Endodermal cell (in vitro differentiated cells): ENCODE data around the gene LRBA. TPM values are rescaled to one million over a fixed set of nuclear protein-coding genes. Genes with fewer than 3 reads are reported as not detected.

Experiments used
- DNase-seq: peaks from one replicate; pipeline ENCODE4 v3.0.0-alpha.2; 2017
- H3K27ac ChIP-seq: 2 replicates; pipeline ENCODE4 v1.5.1; 2013; ENCODE audit warnings: mild to moderate bottlenecking, low read depth, low read length, moderate library complexity
- H3K27me3 ChIP-seq: 2 replicates; pipeline ENCODE4 v1.6.1; 2013; ENCODE audit warnings: mild to moderate bottlenecking, low read length, moderate library complexity; ENCODE audit not compliant: insufficient read depth, control insufficient read depth, poor library complexity, severe bottlenecking
- H3K36me3 ChIP-seq: 2 replicates; pipeline ENCODE4 v1.7.0; 2013; ENCODE audit warnings: mild to moderate bottlenecking, low read length, moderate library complexity; ENCODE audit not compliant: control insufficient read depth, insufficient read depth
- H3K4me1 ChIP-seq: one replicate; pipeline ENCODE4 v1.7.0; 2013; ENCODE audit warnings: low read length; ENCODE audit not compliant: control insufficient read depth, insufficient read depth
- H3K4me3 ChIP-seq: 2 replicates; pipeline ENCODE4 v1.5.1; 2013; ENCODE audit warnings: mild to moderate bottlenecking, low read length, moderate library complexity
- H3K9ac ChIP-seq: 2 replicates; pipeline ENCODE4 v1.6.1; 2013; ENCODE audit warnings: mild to moderate bottlenecking, low read length, moderate library complexity; ENCODE audit not compliant: poor library complexity, severe bottlenecking; ENCODE audit errors: extremely low read depth
- H3K9me3 ChIP-seq: 2 replicates; pipeline ENCODE4 v1.6.1; 2013; ENCODE audit warnings: mild to moderate bottlenecking, low read length, moderate library complexity; ENCODE audit not compliant: control insufficient read depth
- H3K27ac Mint-ChIP-seq: 2 replicates; pipeline ENCODE4 v1.8.0; 2020; ENCODE audit warnings: mixed read lengths
- H3K27me3 Mint-ChIP-seq: 2 replicates; pipeline ENCODE4 v1.8.0; 2021; ENCODE audit warnings: mild to moderate bottlenecking, mixed read lengths; ENCODE audit not compliant: insufficient read depth
- H3K36me3 Mint-ChIP-seq: 2 replicates; pipeline ENCODE4 v1.8.0; 2020; ENCODE audit warnings: low read depth, mixed read lengths
- H3K4me1 Mint-ChIP-seq: 2 replicates; pipeline ENCODE4 v1.8.0; 2020; ENCODE audit warnings: mixed read lengths
- H3K4me3 Mint-ChIP-seq: 2 replicates; pipeline ENCODE4 v1.8.0; 2020; ENCODE audit warnings: mild to moderate bottlenecking, moderate library complexity, mixed read lengths
- H3K9me3 Mint-ChIP-seq: 2 replicates; pipeline ENCODE4 v1.8.0; 2020; ENCODE audit warnings: mild to moderate bottlenecking, mixed read lengths
- CTCF ChIP-seq: fragments of 200-600 bp; sonication (generic); conservative IDR thresholded peaks from 2 replicates; pipeline ENCODE4 v1.5.0; 2021; ENCODE audit warnings: antibody characterized with exemption, mild to moderate bottlenecking
- WGBS, 2 experiments: methylation state at CpG; one replicate each; pipeline versions ENCODE4 v1.1.5 to v1.1.7; 2013; ENCODE audit warnings: missing lambda C conversion rate in 2 of 2, mixed read lengths in 1 of 2; ENCODE audit not compliant: insufficient coverage in 1 of 2, insufficient read length in 1 of 2; 5-methylcytosine and 5-hydroxymethylcytosine counted together
- total RNA-seq, 2 donors: library from RNA; stranded (reverse); fragmentation: NEBNext Ultra II Directional in 1 of 2; extraction: Animal tissue kit (Norgen Biotek cat#: 25700) in 1 of 2; gene quantifications; 2 replicates in 1 of 2; 3 replicates in 1 of 2; pipeline ENCODE4 v1.2.1, GENCODE V29; 2021

Gene LRBA
- total RNA-seq, 2 donors from 2014 or later = 77.3 to 95.9 TPM

- H3K27ac Mint-ChIP-seq = no peak overlapping the region
- no peak for TF ChIP-seq CTCF
- H3K4me1 Mint-ChIP-seq = peaks cover 5% of the 10 kb centered on the region
- Histone ChIP-seq H3K9ac (no peak overlapping the region), H3K4me3 (no peak overlapping the region), H3K27me3 (no peaks in the 10 kb centered on the region), H3K9me3 (no peaks in the 10 kb centered on the region), H3K4me1 (no peaks in the 10 kb centered on the region), H3K36me3 (peaks cover 3% of the 10 kb centered on the region), H3K27ac (no peak overlapping the region)
- H3K4me3 Mint-ChIP-seq = no peak overlapping the region
- H3K27me3 Mint-ChIP-seq = no peaks in the 10 kb centered on the region
- no peak for DNase-seq
- peaks cover 3% of the 10 kb centered on the region for H3K36me3 Mint-ChIP-seq
- 87 to 100% methylated on average over 1 to 3 of the region's 3 CpGs for WGBS, 2 experiments
- no peaks in the 10 kb centered on the region for H3K9me3 Mint-ChIP-seq
Observed at GRCh38 chr4:150337734-150338133, 677.4 kb downstream of the LRBA start.

GRCh38 chr4:150336676-150337412 is 678.2 kb downstream of the LRBA start:
- H3K4me1 Mint-ChIP-seq = peaks cover 5% of the 10 kb centered on the region
- DNase-seq = no peak
- H3K4me1 ChIP-seq = no peaks in the 10 kb centered on the region
- no peaks in the 10 kb centered on the region for H3K27me3 Mint-ChIP-seq
- no peak overlapping the region for H3K4me3 ChIP-seq
- no peaks in the 10 kb centered on the region for H3K27me3 ChIP-seq
- no peak overlapping the region for H3K4me3 Mint-ChIP-seq
- no peaks in the 10 kb centered on the region for H3K9me3 Mint-ChIP-seq
- H3K36me3 ChIP-seq = peaks cover 3% of the 10 kb centered on the region
- no peak overlapping the region for H3K27ac Mint-ChIP-seq
- no peak for TF ChIP-seq CTCF
- WGBS, 2 experiments = 96 to 97% methylated on average over 3 to 4 of the region's 5 CpGs
- no peak overlapping the region for H3K27ac ChIP-seq
- peaks cover 3% of the 10 kb centered on the region for H3K36me3 Mint-ChIP-seq
- no peaks in the 10 kb centered on the region for H3K9me3 ChIP-seq
- no peak overlapping the region for H3K9ac ChIP-seq

- no peak for TF ChIP-seq CTCF
- no peaks in the 10 kb centered on the region for H3K9me3 ChIP-seq
- Mint-ChIP-seq H3K36me3 (no peaks in the 10 kb centered on the region), H3K27ac (no peak overlapping the region), H3K9me3 (no peaks in the 10 kb centered on the region), H3K27me3 (no peaks in the 10 kb centered on the region), H3K4me3 (no peak overlapping the region), H3K4me1 (peaks cover 11% of the 10 kb centered on the region)
- no peaks in the 10 kb centered on the region for H3K36me3 ChIP-seq
- peaks cover 2% of the 10 kb centered on the region for H3K4me1 ChIP-seq
- no peak overlapping the region for H3K9ac ChIP-seq
- no peaks in the 10 kb centered on the region for H3K27me3 ChIP-seq
- H3K4me3 ChIP-seq = no peak overlapping the region
- no peak for DNase-seq
- H3K27ac ChIP-seq = no peak overlapping the region
Observed at GRCh38 chr4:150332961-150333360, 682.1 kb downstream of the LRBA start.
